Measurements from ENCODE around the gene UFC1.

The UFC1 gene

DNA sequence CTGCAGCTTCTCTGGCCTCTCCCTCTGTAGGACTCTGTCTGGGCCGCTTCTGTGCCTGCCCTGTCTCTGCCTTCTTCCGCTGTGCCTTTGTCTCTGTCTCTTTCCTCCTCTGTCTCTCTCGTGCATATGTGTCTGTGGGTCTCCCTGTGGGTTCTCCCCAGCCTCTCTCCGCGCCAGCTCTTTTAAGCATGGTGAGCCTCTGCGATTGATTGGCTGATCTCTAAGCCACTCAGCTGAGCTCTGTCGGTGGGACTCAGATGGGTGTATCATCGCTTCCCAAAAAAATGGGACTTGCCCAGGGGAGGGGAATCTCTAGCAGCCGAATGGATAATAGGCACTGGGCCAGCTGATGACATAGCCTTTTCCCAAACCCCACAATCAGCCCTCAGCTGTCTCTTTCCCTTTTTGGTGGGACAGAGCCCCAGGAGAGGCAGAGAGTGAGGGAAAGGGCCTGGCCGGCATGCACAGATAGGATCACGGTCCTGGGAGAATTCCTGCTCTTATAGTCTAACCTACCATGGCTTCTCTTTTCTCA, 45.2 kb downstream of the UFC1 start, which contains the start of gene ADAMTS4:
Gene ADAMTS4 (minus strand): TSS at position 158 of the 535 bp plus-strand sequence. CDS start 427 bp downstream, outside the sequence.
- no peak for DNase-seq (ENCODE audit: insufficient read length, low spot score)
- FAIRE-seq = no peak
- TF ChIP-seq, protein P1, sequence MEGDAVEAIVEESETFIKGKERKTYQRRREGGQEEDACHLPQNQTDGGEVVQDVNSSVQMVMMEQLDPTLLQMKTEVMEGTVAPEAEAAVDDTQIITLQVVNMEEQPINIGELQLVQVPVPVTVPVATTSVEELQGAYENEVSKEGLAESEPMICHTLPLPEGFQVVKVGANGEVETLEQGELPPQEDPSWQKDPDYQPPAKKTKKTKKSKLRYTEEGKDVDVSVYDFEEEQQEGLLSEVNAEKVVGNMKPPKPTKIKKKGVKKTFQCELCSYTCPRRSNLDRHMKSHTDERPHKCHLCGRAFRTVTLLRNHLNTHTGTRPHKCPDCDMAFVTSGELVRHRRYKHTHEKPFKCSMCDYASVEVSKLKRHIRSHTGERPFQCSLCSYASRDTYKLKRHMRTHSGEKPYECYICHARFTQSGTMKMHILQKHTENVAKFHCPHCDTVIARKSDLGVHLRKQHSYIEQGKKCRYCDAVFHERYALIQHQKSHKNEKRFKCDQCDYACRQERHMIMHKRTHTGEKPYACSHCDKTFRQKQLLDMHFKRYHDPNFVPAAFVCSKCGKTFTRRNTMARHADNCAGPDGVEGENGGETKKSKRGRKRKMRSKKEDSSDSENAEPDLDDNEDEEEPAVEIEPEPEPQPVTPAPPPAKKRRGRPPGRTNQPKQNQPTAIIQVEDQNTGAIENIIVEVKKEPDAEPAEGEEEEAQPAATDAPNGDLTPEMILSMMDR (IDR thresholded peaks at IDR 0.05; ENCODE audit: insufficient read depth, missing control alignments) = no peak

DNA sequence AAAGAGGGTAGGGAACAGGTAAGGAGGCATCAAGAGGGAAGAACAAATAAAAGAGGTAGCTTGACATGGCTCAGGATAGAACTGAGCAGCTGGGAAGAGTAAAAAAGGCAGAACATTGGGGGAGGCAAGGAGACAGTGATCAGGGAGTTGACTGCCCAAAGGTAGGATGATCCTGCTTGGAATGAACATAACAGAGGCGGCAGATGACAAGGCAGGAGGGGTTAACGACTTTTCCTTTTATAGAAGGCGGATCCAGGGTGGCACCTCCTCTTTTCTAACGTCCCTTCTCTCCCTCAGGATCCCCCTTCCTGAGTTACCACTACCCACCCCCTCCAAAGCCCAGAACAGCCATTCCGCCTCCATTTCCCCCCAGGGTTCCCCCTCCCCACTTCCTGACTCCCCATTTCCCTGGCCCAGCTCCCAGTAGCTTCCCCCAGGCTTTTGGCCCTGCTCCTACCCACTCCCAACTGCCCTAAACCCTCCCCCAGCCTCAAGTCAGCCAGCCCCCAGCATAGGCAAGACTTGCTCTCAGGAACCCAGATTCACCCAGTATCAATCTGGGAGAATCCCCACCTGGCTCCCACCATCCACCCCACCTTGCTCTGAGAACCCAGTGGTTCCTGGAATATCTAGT, 45.8 kb downstream of the UFC1 start:
- DNase-seq (ENCODE audit: insufficient read length, low spot score) = no peak
- no peak for FAIRE-seq
- TF ChIP-seq, protein P1 (IDR thresholded peaks at IDR 0.05; ENCODE audit: insufficient read depth, missing control alignments) = no peak

DNA sequence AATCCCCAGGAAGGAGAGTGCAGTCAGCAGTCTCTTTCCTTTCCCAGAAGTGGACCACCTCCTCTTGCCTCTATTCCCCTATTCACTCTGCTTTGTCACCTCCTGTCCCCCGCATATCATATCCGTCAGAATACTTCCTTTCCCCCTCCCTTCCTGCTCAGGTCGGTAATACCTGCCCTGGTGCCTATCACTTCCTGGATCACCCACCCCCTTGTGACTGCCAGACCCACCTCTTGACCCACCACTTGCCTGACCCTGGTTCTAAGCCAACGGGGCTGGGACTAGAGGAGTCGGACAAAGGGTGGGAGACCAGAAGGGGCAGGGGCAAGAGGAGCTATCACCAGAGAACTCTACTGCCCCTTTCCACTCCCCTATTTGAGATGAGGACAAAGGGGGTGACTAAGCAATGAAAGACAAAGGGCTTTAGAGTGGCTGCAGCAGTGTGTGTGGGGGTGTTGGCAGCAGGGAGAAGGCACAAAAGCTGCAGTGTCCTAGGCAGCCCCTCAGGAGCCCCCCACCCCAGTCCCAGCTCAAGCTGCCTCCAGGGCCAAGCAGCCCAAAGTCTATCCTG, 46.7 kb downstream of the UFC1 start:
- TF ChIP-seq, protein P1 (IDR thresholded peaks at IDR 0.05; ENCODE audit: insufficient read depth, missing control alignments) = no peak
- no peak for FAIRE-seq
- no peak for DNase-seq (ENCODE audit: insufficient read length, low spot score)

DNA sequence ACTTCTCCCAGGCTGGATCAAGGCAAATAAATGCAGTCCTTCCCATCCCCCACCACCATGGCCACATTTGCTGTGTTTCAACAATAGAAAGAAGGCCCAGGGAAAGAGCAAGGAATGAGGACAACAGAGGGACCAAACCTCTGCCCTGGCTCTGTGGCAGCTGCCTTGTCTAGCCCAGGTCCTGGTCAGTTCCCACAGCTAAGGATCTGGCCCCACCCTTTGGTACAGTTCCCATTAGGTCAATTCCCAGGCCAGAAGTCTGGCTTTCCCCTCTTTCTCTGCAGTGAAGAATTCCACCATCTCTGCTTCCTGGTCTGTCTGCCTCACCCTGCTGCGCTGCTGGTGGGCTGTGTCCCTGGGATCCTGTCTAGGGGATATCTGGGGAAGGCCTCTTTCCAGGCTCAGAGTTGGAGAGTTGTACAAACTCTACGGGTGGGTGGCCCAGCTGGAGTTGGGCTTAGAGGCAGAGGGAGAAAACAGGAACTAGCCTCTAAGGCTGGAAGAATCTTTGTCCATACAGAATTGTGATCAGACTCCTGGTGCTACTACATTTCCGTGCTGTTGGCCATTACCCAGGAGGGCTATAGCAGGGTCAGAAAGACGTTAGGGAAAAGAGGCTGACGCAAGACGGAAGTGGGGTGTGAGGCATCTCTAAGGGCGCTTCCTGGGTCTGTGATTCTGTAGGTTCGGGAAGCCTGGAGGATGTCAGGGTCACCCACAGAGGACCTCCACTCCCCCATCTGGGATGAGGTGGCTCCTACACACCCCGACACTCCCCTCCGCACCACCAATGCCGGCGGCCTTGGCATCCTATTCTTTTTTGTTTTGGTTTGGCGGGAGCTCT, 47.4 kb downstream of the UFC1 start:
- no peak for DNase-seq (ENCODE audit: insufficient read length, low spot score)
- FAIRE-seq = no peak
- TF ChIP-seq, protein P1 (IDR thresholded peaks at IDR 0.05; ENCODE audit: insufficient read depth, missing control alignments) = no peak

DNA sequence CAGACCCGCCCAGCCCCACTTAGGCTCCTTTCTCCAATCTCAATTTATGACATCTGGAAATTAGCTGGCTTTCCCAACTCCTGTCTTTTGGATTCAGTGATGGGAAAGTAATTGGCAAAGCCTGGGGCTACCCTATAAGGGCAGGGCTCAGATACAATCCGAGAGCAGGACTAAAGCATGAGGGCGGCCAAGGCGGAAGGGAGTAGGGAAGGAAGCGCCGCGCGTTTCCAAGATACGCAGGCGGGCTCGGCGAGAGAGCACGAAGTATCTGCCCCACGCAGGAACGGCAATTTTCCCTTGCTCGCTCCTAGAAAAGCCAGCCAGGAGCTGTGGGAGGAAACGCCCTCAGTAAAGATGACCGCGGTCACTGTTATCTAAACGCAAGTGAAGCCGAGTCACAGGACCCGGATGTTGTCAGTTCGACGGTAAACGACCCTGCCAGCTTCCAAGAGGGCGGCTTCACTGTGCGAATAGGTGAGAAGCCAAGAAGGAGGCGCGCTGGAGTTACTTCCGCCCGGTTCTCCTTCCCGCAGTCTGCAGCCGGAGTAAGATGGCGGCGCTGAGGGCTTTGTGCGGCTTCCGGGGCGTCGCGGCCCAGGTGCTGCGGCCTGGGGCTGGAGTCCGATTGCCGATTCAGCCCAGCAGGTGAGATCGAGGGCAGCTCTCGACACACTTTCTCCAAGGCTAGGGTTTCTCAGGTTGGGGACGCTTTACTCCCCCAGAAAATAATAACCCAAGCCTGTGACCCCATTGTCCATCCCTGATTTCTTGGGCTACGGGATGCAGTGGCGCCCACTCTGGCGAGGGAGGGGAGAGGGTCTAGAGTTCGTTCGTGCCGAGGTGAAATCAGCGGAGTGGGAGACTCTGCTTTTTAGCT, 48.3 kb downstream of the UFC1 start, which contains the start of gene NDUFS2:
Gene NDUFS2 (plus strand): TSS at position 532 of the 877 bp plus-strand sequence. CDS start 19 bp downstream, at position 551.
- FAIRE-seq (peak; percentile 87), DNase-seq (ENCODE audit: insufficient read length, low spot score) (peak; percentile 92)
- TF ChIP-seq, protein P1 (IDR thresholded peaks at IDR 0.05; ENCODE audit: insufficient read depth, missing control alignments) = peak; percentile 40

DNA sequence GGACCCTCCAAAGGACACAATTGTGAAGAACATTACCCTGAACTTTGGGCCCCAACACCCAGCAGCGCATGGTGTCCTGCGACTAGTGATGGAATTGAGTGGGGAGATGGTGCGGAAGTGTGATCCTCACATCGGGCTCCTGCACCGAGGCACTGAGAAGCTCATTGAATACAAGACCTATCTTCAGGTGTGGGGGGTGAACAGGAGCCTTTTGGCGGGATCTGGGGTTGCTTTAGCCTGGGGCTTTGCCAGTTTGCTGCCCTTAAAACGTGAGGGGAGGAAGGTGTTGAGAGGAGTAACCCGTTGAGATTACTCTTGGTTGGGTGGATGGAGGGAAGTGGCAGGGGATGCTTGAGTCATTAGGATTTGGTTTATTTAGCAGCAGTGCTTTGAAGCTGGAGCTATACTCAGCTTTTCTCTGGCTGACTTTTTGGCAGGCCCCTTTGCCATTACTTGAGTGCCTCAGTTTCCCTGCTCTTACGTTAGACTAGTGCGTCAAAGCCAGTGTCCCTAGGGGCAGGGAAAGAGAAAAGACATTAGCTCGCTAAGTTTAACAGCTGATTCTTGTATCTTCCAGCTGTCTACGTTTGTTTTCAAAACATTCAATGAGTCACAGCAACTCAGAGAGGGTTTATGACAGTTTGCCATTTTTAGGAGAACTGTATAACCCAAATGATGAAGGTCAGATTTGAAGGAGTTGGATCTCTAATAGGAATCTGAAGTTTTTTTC, 52.8 kb downstream of the UFC1 start:
- TF ChIP-seq, protein P1 (IDR thresholded peaks at IDR 0.05; ENCODE audit: insufficient read depth, missing control alignments) = no peak
- DNase-seq (ENCODE audit: insufficient read length, low spot score) = no peak
- no peak for FAIRE-seq
